K562 (cell line): ENCODE measurements around the gene CEBPB. TPM values are rescaled to one million over a fixed set of nuclear protein-coding genes. Genes with fewer than 3 reads are reported as not detected.
A peak's percentile ranks its signal among the peaks of the same experiment; 100 is the strongest.

Experiments
- CAMTA2 ChIP-seq: fragments of 250-450 bp; sonication (Bioruptor Pico); conservative IDR thresholded peaks from 2 replicates; pipeline ENCODE4 v1.5.1; 2022
- CBFB ChIP-seq: sonication (generic); formaldehyde crosslinking; IDR thresholded peaks from 2 replicates; pipeline ENCODE4 v1.4.0; 2020; ENCODE audit warnings: mild to moderate bottlenecking, missing genetic modification reagents
- CBX3 ChIP-seq, 2 experiments: IDR thresholded peaks; 1 replicate in 1 of 2; 2 replicates in 1 of 2; pipeline ENCODE4 v1.6.1; 2012; ENCODE audit warnings: inconsistent platforms in 2 of 2, low read length in 2 of 2, borderline replicate concordance in 1 of 2, control low read depth in 1 of 2
- CC2D1A ChIP-seq: fragments of 450-650 bp; IDR thresholded peaks from 2 replicates; pipeline ENCODE4 v1.6.1; 2017; ENCODE audit warnings: mild to moderate bottlenecking
- CSDE1 ChIP-seq, 2 experiments: fragments of 450-650 bp; IDR thresholded peaks; 2 replicates each; pipeline ENCODE4 v1.6.1; 2016; ENCODE audit warnings: mild to moderate bottlenecking in 1 of 2
- L3MBTL2 ChIP-seq: fragments of 450-650 bp; IDR thresholded peaks from 2 replicates; pipeline ENCODE4 v1.6.1; 2016; ENCODE audit warnings: mild to moderate bottlenecking, moderate library complexity
- MAFF ChIP-seq: IDR thresholded peaks from 2 replicates; pipeline ENCODE4 v1.6.1; 2012; ENCODE audit warnings: low read length, improper control_type of control experiment
- MNT ChIP-seq, 2 experiments: fragments of 450-650 bp; conservative IDR thresholded peaks; 2 replicates each; pipeline ENCODE4 v1.6.1; 2017; ENCODE audit warnings: mild to moderate bottlenecking in 2 of 2, moderate library complexity in 2 of 2
- NBN ChIP-seq: fragments of 450-650 bp; IDR thresholded peaks from 2 replicates; pipeline ENCODE4 v1.6.1; 2016; ENCODE audit warnings: low read depth, mild to moderate bottlenecking
- RAD21 ChIP-seq, 2 experiments: fragments of 250-450 bp in 1 of 2; fragments of 450-650 bp in 1 of 2; sonication (Bioruptor Pico) in 1 of 2; formaldehyde crosslinking in 1 of 2; IDR thresholded peaks in 1 of 2; conservative IDR thresholded peaks in 1 of 2; 2 replicates each; pipeline versions ENCODE4 v1.4.0 to v1.8.0; 2020 to 2022; ENCODE audit warnings: mild to moderate bottlenecking in 2 of 2, moderate library complexity in 1 of 2
- RCOR1 ChIP-seq, 2 experiments: IDR thresholded peaks; 2 replicates each; pipeline ENCODE4 v1.6.1; 2012; ENCODE audit warnings: low read depth in 2 of 2, low read length in 2 of 2, borderline replicate concordance in 1 of 2, improper control_type of control experiment in 1 of 2
- SETDB1 ChIP-seq: IDR thresholded peaks from one replicate; pipeline ENCODE4 v1.6.1; 2012; ENCODE audit warnings: low read length, control low read depth, inconsistent platforms
- SNRNP70 ChIP-seq: fragments of 200-400 bp; formaldehyde crosslinking; optimal IDR thresholded peaks from 2 replicates; pipeline ENCODE3; 2017; ENCODE audit warnings: low read depth, low read length
- TEAD2 ChIP-seq: fragments of 450-650 bp; IDR thresholded peaks from 2 replicates; pipeline ENCODE4 v1.6.1; 2016; ENCODE audit warnings: missing genetic modification characterization, control low read depth, missing compliant biosample characterization
- YY1 ChIP-seq, 3 experiments: IDR thresholded peaks; 2 replicates each; pipeline ENCODE4 v1.6.1; 2011; ENCODE audit warnings: low read length in 2 of 3, mild to moderate bottlenecking in 2 of 3, moderate library complexity in 2 of 3, borderline replicate concordance in 1 of 3, control low read depth in 1 of 3, low read depth in 1 of 3; ENCODE audit not compliant: insufficient read depth in 3 of 3, insufficient replicate concordance in 2 of 3, control insufficient read depth in 1 of 3, insufficient read length in 1 of 3; ENCODE audit errors: extremely low read depth in 1 of 3
- ZFPM2 ChIP-seq: fragments of 250-450 bp; sonication (Bioruptor Pico); IDR thresholded peaks from 2 replicates; pipeline ENCODE4 v1.5.1; 2022; ENCODE audit warnings: mild to moderate bottlenecking
- ZKSCAN1 ChIP-seq: fragments of 150-350 bp; IDR thresholded peaks from 2 replicates; pipeline ENCODE4 v1.6.1; 2016; ENCODE audit warnings: low read depth, low read length
- ZNF3 ChIP-seq: fragments of 250-450 bp; sonication (Bioruptor Pico); IDR thresholded peaks from 2 replicates; pipeline ENCODE4 v1.5.0; 2021; ENCODE audit warnings: mild to moderate bottlenecking, moderate library complexity
- ZNF785 ChIP-seq: fragments of 250-450 bp; sonication (Bioruptor Pico); IDR thresholded peaks from 2 replicates; pipeline ENCODE4 v1.4.0; 2020; ENCODE audit warnings: mild to moderate bottlenecking
- ZSCAN32 ChIP-seq: fragments of 450-650 bp; formaldehyde crosslinking; IDR thresholded peaks from 2 replicates; pipeline ENCODE4 v1.4.0; 2020; ENCODE audit warnings: mild to moderate bottlenecking, moderate library complexity
- polyA plus RNA-seq, 8 experiments: library from polyadenylated mRNA; depleted of rRNA in 4 of 8; stranded (reverse) in 5 of 8; unstranded in 3 of 8; fragments of >200 nt; fragmentation: Nextera tagmentation in 2 of 8; fragmentation: Illumina TruSeq in 1 of 8; extraction: Ambion mirVana in 2 of 8; extraction: Trizol in 1 of 8; gene quantifications; 2 replicates each; pipeline versions ENCODE4 v1.2.1 to v1.2.3, GENCODE V29; 2011 to 2014; ENCODE audit warnings: inconsistent platforms in 1 of 8, missing spikeins in 1 of 8
- total RNA-seq, 7 experiments: library from RNA; depleted of rRNA in 6 of 7; stranded (reverse); fragments of >200 nt in 6 of 7; fragmentation: Illumina TruSeq in 2 of 7; extraction: Trizol in 2 of 7; gene quantifications; 2 replicates each; pipeline versions ENCODE4 v1.2.1 to v1.2.3, GENCODE V29; 2011 to 2021; ENCODE audit warnings: low replicate concordance in 1 of 7
- TF ChIP-seq, protein P1 (sequence below): fragments of 450-650 bp; formaldehyde crosslinking; IDR thresholded peaks from 2 replicates; pipeline ENCODE4 v1.4.0; 2020; ENCODE audit warnings: mild to moderate bottlenecking, moderate library complexity
- TF ChIP-seq, protein P2 (sequence below): fragments of 250-450 bp; sonication (Bioruptor Pico); IDR thresholded peaks from 2 replicates; pipeline ENCODE4 v1.8.0; 2021; ENCODE audit warnings: mild to moderate bottlenecking, moderate library complexity
- TF ChIP-seq, protein P3 (sequence below): sonication (generic); formaldehyde crosslinking; IDR thresholded peaks from 2 replicates; pipeline ENCODE4 v1.8.1; 2023; ENCODE audit warnings: mild to moderate bottlenecking, missing genetic modification reagents

Gene CEBPB
- total and polyA plus RNA-seq, 9 of the 15 experiments (the other 6 are each of a cell fraction or from before 2014, with no cell fraction given): 1.2 to 72.6 (median 7.8) TPM

- TF ChIP-seq, protein P1, sequence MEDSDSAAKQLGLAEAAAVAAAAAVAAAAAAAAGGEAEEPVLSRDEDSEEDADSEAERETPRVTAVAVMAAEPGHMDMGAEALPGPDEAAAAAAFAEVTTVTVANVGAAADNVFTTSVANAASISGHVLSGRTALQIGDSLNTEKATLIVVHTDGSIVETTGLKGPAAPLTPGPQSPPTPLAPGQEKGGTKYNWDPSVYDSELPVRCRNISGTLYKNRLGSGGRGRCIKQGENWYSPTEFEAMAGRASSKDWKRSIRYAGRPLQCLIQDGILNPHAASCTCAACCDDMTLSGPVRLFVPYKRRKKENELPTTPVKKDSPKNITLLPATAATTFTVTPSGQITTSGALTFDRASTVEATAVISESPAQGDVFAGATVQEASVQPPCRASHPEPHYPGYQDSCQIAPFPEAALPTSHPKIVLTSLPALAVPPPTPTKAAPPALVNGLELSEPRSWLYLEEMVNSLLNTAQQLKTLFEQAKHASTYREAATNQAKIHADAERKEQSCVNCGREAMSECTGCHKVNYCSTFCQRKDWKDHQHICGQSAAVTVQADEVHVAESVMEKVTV (CRISPR knock-in tag): peak; percentile 67
- peak; percentile 85 to 91 for TF ChIP-seq RAD21 (CRISPR knock-in tag; conservative IDR thresholded peaks at IDR 0.05 in 1 of 2, IDR thresholded peaks at IDR 0.05 in 1 of 2)
- no peak for TF ChIP-seq L3MBTL2
- no peak for TF ChIP-seq MNT (conservative IDR thresholded peaks at IDR 0.05)
- TF ChIP-seq RCOR1 (IDR thresholded peaks at IDR 0.05; ENCODE audit: borderline replicate concordance in 1 of 2, low read depth in 2 of 2, low read length in 2 of 2): peak in 1 of 2 experiments; percentile 46; a peak in 1 of 4 replicates
- no peak for TF ChIP-seq CSDE1 (IDR thresholded peaks at IDR 0.05)
- TF ChIP-seq YY1 (IDR thresholded peaks at IDR 0.05; ENCODE audit: borderline replicate concordance in 1 of 3, control insufficient read depth in 1 of 3, extremely low read depth in 1 of 3, insufficient read depth in 3 of 3, insufficient read length in 1 of 3, insufficient replicate concordance in 2 of 3, low read depth in 1 of 3, low read length in 2 of 3): no peak
- 0 out of 2 replicates have a peak, but pooled peaks have one; percentile 33 for TF ChIP-seq CC2D1A
- TF ChIP-seq ZKSCAN1: no peak
- 0 out of 2 replicates have a peak, but pooled peaks have one; percentile 31 for TF ChIP-seq NBN
- TF ChIP-seq, protein P2, sequence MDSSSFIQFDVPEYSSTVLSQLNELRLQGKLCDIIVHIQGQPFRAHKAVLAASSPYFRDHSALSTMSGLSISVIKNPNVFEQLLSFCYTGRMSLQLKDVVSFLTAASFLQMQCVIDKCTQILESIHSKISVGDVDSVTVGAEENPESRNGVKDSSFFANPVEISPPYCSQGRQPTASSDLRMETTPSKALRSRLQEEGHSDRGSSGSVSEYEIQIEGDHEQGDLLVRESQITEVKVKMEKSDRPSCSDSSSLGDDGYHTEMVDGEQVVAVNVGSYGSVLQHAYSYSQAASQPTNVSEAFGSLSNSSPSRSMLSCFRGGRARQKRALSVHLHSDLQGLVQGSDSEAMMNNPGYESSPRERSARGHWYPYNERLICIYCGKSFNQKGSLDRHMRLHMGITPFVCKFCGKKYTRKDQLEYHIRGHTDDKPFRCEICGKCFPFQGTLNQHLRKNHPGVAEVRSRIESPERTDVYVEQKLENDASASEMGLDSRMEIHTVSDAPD (CRISPR knock-in tag): no peak
- TF ChIP-seq TEAD2: no peak
- TF ChIP-seq CAMTA2 (CRISPR knock-in tag): no peak
- TF ChIP-seq SNRNP70: no peak
- TF ChIP-seq ZNF785 (CRISPR knock-in tag): no peak
- no peak for TF ChIP-seq CBFB (CRISPR knock-in tag)
- TF ChIP-seq, protein P3, sequence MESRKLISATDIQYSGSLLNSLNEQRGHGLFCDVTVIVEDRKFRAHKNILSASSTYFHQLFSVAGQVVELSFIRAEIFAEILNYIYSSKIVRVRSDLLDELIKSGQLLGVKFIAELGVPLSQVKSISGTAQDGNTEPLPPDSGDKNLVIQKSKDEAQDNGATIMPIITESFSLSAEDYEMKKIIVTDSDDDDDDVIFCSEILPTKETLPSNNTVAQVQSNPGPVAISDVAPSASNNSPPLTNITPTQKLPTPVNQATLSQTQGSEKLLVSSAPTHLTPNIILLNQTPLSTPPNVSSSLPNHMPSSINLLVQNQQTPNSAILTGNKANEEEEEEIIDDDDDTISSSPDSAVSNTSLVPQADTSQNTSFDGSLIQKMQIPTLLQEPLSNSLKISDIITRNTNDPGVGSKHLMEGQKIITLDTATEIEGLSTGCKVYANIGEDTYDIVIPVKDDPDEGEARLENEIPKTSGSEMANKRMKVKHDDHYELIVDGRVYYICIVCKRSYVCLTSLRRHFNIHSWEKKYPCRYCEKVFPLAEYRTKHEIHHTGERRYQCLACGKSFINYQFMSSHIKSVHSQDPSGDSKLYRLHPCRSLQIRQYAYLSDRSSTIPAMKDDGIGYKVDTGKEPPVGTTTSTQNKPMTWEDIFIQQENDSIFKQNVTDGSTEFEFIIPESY (CRISPR knock-in tag): 0 out of 2 replicates have a peak, but pooled peaks have one; percentile 39
- TF ChIP-seq MAFF: no peak
- peak in 1 of 2 experiments; percentile 90; a peak in 1 of 3 replicates for TF ChIP-seq CBX3 (IDR thresholded peaks at IDR 0.05; ENCODE audit: borderline replicate concordance in 1 of 2, low read length in 2 of 2)
- no peak for TF ChIP-seq ZSCAN32 (CRISPR knock-in tag)
- no peak for TF ChIP-seq ZFPM2 (CRISPR knock-in tag)
- no peak for TF ChIP-seq ZNF3 (CRISPR knock-in tag)
- TF ChIP-seq SETDB1: no peak
Measured at GRCh38 chr20:50169329-50169823, 21.3 kb upstream of the CEBPB start (continued).
